HepG2 (cell line): ENCODE results near the gene KCNQ1OT1. TPM values are rescaled to one million over a fixed set of nuclear protein-coding genes. Genes with fewer than 3 reads are reported as not detected.

Experiments used
- ADNP ChIP-seq: sonication (generic); formaldehyde crosslinking; IDR thresholded peaks from 2 replicates; pipeline ENCODE4 v1.4.0; 2020; ENCODE audit warnings: missing genetic modification reagents
- AGO1 ChIP-seq: fragments of 200-400 bp; formaldehyde crosslinking; IDR thresholded peaks from 2 replicates; pipeline ENCODE4 v1.6.1; 2017; ENCODE audit warnings: mild to moderate bottlenecking, low read depth, low read length, moderate library complexity; ENCODE audit not compliant: poor library complexity, severe bottlenecking
- BRD4 ChIP-seq: sonication (generic); formaldehyde crosslinking; IDR thresholded peaks from 2 replicates; pipeline ENCODE4 v1.4.0; 2020; ENCODE audit warnings: missing genetic modification reagents
- DR1 ChIP-seq: sonication (generic); formaldehyde crosslinking; IDR thresholded peaks from 2 replicates; pipeline ENCODE4 v1.8.0; 2021; ENCODE audit warnings: mild to moderate bottlenecking, missing genetic modification reagents, inconsistent platforms
- FIP1L1 ChIP-seq: fragments of 200-400 bp; formaldehyde crosslinking; IDR thresholded peaks from 2 replicates; pipeline ENCODE4 v1.6.1; 2018; ENCODE audit warnings: low read depth, mild to moderate bottlenecking, low read length, moderate library complexity, borderline replicate concordance; ENCODE audit not compliant: insufficient read depth
- FOXK1 ChIP-seq: sonication (generic); formaldehyde crosslinking; IDR thresholded peaks from 2 replicates; pipeline ENCODE4 v1.4.0; 2020; ENCODE audit warnings: low read depth, missing genetic modification reagents, borderline replicate concordance
- HNRNPL ChIP-seq: fragments of 200-400 bp; formaldehyde crosslinking; IDR thresholded peaks from 2 replicates; pipeline ENCODE4 v1.6.1; 2017; ENCODE audit warnings: mild to moderate bottlenecking, low read depth, low read length
- HOXA9 ChIP-seq: sonication (generic); formaldehyde crosslinking; IDR thresholded peaks from 2 replicates; pipeline ENCODE4 v1.8.1; 2022; ENCODE audit warnings: missing genetic modification reagents, mild to moderate bottlenecking, moderate library complexity, borderline replicate concordance
- KDM2A ChIP-seq: sonication (generic); formaldehyde crosslinking; IDR thresholded peaks from 2 replicates; pipeline ENCODE4 v1.4.0; 2020; ENCODE audit warnings: low read depth, missing genetic modification reagents, borderline replicate concordance
- POLR2A ChIP-seq, 2 experiments: IDR thresholded peaks; 2 replicates each; pipeline ENCODE4 v1.6.1; 2011; ENCODE audit warnings: low read depth in 2 of 2, low read length in 2 of 2, mild to moderate bottlenecking in 1 of 2, moderate library complexity in 1 of 2; ENCODE audit not compliant: insufficient read depth in 1 of 2
- RBM22 ChIP-seq: fragments of 200-400 bp; formaldehyde crosslinking; optimal IDR thresholded peaks from 2 replicates; pipeline ENCODE3; 2017; ENCODE audit warnings: mild to moderate bottlenecking, low read length, moderate library complexity
- SAFB2 ChIP-seq: sonication (generic); formaldehyde crosslinking; IDR thresholded peaks from 2 replicates; pipeline ENCODE4 v1.5.1; 2020; ENCODE audit warnings: missing genetic modification reagents, low read depth, mild to moderate bottlenecking, borderline replicate concordance
- SIX4 ChIP-seq: sonication (generic); formaldehyde crosslinking; IDR thresholded peaks from 2 replicates; pipeline ENCODE4 v1.4.0; 2020; ENCODE audit warnings: missing genetic modification reagents
- ZMAT3 ChIP-seq: sonication (generic); formaldehyde crosslinking; conservative IDR thresholded peaks from 2 replicates; pipeline ENCODE4 v1.7.0; 2021; ENCODE audit warnings: missing genetic modification reagents
- ZNF326 ChIP-seq: sonication (generic); formaldehyde crosslinking; IDR thresholded peaks from 2 replicates; pipeline ENCODE4 v1.4.0; 2020; ENCODE audit warnings: missing genetic modification reagents, borderline replicate concordance
- ZNF331 ChIP-seq: sonication (generic); formaldehyde crosslinking; IDR thresholded peaks from 2 replicates; pipeline ENCODE4 v1.4.0; 2020; ENCODE audit warnings: missing genetic modification reagents
- ZNF672 ChIP-seq: sonication (generic); formaldehyde crosslinking; IDR thresholded peaks from 2 replicates; pipeline ENCODE4 v1.8.1; 2022; ENCODE audit warnings: missing genetic modification reagents
- ZNF687 ChIP-seq: sonication (generic); formaldehyde crosslinking; IDR thresholded peaks from 2 replicates; pipeline ENCODE4 v1.5.1; 2020; ENCODE audit warnings: mild to moderate bottlenecking, missing genetic modification reagents, moderate library complexity
- ZNF772 ChIP-seq: sonication (generic); formaldehyde crosslinking; IDR thresholded peaks from 2 replicates; pipeline ENCODE4 v1.5.0; 2020; ENCODE audit warnings: mild to moderate bottlenecking, missing genetic modification reagents
- polyA plus RNA-seq, 8 experiments: library from polyadenylated mRNA; depleted of rRNA in 3 of 8; stranded (reverse) in 7 of 8; unstranded in 1 of 8; fragments of >200 nt; fragmentation: Illumina TruSeq in 4 of 8; extraction: Trizol in 4 of 8; gene quantifications; 2 replicates each; pipeline versions ENCODE4 v1.2.1 to v1.2.3, GENCODE V29; 2011 to 2016; ENCODE audit warnings: low read depth in 4 of 8, missing spikeins in 1 of 8, mixed read lengths in 1 of 8; ENCODE audit not compliant: insufficient read depth in 1 of 8
- total RNA-seq, 5 experiments: library from RNA; depleted of rRNA; stranded (reverse); fragments of >200 nt; fragmentation: Illumina TruSeq; extraction: Trizol; gene quantifications; 2 replicates each; pipeline ENCODE4 v1.2.3, GENCODE V29; 2016; ENCODE audit warnings: low read depth in 1 of 5
- TF ChIP-seq, protein P1 (sequence below): IDR thresholded peaks from 2 replicates; pipeline ENCODE4 v1.6.1; 2016; ENCODE audit warnings: low read depth
- TF ChIP-seq, protein P2 (sequence below): sonication (generic); formaldehyde crosslinking; IDR thresholded peaks from 2 replicates; pipeline ENCODE4 v1.5.1; 2020; ENCODE audit warnings: missing genetic modification reagents, mild to moderate bottlenecking, borderline replicate concordance

KCNQ1OT1 gene
- total and polyA plus RNA-seq, 2 of the 13 experiments (the other 11 are each of a cell fraction or from before 2014, with no cell fraction given), result 1.3 to 18.9 TPM

DNA sequence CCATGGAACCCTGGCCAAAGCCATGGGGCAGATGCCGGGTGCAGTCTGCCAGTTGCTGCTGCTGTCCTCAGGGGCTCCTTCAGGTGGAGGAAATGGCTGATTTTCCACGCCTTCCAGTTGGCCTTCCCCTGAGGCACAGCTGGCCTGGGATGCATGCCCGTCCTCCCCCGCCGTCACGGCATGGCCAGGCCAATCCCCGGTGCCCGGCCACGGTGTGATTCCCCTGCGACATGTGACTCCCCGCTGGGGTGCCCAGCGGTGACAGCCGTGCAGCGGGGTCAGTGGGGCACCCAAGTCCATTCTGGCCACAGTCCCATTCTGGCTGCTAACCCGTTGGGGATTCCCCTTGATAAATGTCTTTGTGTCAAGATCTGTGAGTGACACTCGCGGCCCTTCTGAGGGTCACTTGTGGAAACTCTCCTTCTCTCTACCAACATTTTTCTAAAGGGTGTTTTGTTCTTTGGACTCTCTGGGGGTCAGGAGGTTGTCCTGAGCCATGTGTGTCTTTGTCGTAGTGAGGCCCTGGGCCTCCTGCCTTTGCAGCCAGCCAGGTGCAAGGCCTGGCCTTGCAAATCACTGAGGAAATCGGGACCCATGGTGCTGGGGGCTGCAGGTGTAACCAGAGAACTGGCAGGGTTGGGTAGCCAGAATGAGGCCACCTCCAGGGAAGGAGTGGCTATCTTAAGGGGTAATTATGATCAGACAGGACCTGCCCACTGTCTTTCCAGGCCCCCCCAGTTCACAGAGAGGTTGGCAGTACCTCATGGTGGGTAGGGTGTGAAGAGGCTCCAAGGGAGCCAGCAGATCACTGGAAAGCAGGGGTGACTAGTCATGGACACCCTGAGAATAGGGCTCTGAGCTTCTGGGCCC, 37.1 kb downstream of the KCNQ1OT1 start (continued):
- TF ChIP-seq SIX4 (CRISPR knock-in tag) (no peak), ZNF687 (CRISPR knock-in tag) (peak; percentile 48), ZNF672 (CRISPR knock-in tag) (no peak), ZNF331 (CRISPR knock-in tag) (0 out of 2 replicates have a peak, but pooled peaks have one; percentile 2), ZNF772 (CRISPR knock-in tag) (peak; percentile 46; the same call in 1 of the 2 replicates), HNRNPL (peak; percentile 69; the same call in 1 of the 2 replicates), KDM2A (CRISPR knock-in tag) (no peak), ZMAT3 (no peak), ADNP (CRISPR knock-in tag) (no peak), SAFB2 (no peak), DR1 (CRISPR knock-in tag) (0 out of 2 replicates have a peak, but pooled peaks have one; percentile 27), HOXA9 (no peak), RBM22 (peak; percentile 67), BRD4 (CRISPR knock-in tag) (no peak), FOXK1 (CRISPR knock-in tag) (no peak), ZNF326 (CRISPR knock-in tag) (peak; percentile 91), FIP1L1 (no peak), AGO1 (peak; percentile 86), POLR2A (IDR thresholded peaks at IDR 0.05; ENCODE audit: insufficient read depth in 1 of 2, low read depth in 2 of 2, low read length in 2 of 2) (peak in 1 of 2 experiments; percentile 11; a peak in 1 of 4 replicates)
- TF ChIP-seq, protein P1, sequence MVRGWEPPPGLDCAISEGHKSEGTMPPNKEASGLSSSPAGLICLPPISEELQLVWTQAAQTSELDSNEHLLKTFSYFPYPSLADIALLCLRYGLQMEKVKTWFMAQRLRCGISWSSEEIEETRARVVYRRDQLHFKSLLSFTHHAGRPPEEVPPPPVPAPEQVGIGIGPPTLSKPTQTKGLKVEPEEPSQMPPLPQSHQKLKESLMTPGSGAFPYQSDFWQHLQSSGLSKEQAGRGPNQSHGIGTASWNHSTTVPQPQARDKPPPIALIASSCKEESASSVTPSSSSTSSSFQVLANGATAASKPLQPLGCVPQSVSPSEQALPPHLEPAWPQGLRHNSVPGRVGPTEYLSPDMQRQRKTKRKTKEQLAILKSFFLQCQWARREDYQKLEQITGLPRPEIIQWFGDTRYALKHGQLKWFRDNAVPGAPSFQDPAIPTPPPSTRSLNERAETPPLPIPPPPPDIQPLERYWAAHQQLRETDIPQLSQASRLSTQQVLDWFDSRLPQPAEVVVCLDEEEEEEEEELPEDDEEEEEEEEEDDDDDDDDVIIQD (CRISPR knock-in tag), result no peak
- TF ChIP-seq, protein P2, sequence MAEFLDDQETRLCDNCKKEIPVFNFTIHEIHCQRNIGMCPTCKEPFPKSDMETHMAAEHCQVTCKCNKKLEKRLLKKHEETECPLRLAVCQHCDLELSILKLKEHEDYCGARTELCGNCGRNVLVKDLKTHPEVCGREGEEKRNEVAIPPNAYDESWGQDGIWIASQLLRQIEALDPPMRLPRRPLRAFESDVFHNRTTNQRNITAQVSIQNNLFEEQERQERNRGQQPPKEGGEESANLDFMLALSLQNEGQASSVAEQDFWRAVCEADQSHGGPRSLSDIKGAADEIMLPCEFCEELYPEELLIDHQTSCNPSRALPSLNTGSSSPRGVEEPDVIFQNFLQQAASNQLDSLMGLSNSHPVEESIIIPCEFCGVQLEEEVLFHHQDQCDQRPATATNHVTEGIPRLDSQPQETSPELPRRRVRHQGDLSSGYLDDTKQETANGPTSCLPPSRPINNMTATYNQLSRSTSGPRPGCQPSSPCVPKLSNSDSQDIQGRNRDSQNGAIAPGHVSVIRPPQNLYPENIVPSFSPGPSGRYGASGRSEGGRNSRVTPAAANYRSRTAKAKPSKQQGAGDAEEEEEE (CRISPR knock-in tag), result no peak
